HL-60 (cell line): Measurements from ENCODE around the gene RERE.

Experiments
- CTCF ChIP-seq: IDR thresholded peaks from one replicate; pipeline ENCODE4 v1.5.1; 2011; ENCODE audit warnings: low read length, control low read depth, inconsistent platforms; ENCODE audit not compliant: insufficient read depth
- GABPA ChIP-seq: IDR thresholded peaks from 2 replicates; pipeline ENCODE4 v1.6.1; 2012; ENCODE audit warnings: low read depth
- POLR2AphosphoS5 ChIP-seq: IDR thresholded peaks from 2 replicates; pipeline ENCODE4 v1.6.1; 2012; ENCODE audit warnings: low read depth
- SPI1 ChIP-seq: IDR thresholded peaks from 2 replicates; pipeline ENCODE4 v1.6.1; 2012; ENCODE audit warnings: low read depth, mild to moderate bottlenecking, borderline replicate concordance

DNA sequence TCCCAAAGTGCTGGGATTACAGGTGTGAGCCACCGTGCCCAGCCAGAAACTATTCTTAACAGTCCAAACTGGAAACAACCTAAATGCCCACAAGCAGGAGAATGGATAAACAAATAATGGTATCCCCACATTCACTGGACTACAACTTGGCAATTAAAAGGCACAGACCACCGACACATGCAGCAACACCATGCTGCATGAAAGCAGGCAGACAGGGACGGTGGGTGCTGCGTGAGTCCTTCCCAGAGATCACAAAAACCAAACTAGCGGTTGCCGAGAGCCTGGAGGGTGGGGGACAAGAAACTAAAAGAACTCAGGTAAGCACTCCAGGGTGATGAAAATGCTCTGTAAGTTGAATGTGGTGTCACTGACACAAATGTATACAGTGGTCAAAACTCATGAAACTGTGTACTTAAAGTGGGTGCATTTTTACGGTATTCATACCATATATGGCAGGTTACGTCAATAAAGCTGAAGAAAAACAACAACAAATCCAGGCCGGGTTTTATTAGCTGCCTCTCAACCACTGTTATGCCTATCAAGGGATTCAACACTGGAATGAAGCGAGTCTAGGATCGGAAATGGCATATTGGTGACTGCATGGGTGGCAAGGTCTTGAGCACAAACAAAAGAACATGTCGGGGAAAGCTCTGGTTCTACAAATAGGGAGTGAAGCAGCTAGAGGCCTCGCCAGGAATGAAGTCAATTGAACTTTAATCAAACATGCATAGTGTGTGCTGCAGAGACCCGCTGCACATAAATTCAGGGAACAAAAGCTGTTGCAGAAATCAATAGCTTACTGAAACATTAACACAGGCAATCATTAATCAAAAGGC, 447.2 kb downstream of the RERE start:
- no peak for TF ChIP-seq CTCF
- no peak for TF ChIP-seq POLR2AphosphoS5
- TF ChIP-seq GABPA: no peak
- TF ChIP-seq SPI1: no peak
